Measurements from ENCODE around the gene RRP8. TPM values are rescaled to one million over a fixed set of nuclear protein-coding genes. Genes with fewer than 3 reads are reported as not detected.
A peak's percentile ranks its signal among the peaks of the same experiment; 100 is the strongest.

RRP8 gene
- total RNA-seq, 2 experiments from 2014 or later, result 26.4 to 33.6 TPM

GRCh38 chr11:6613496-6613895 lies 10.1 kb upstream of the RRP8 start:
- Histone ChIP-seq H3K9me2 (ENCODE audit: insufficient read depth, low read length) (no peaks in the 10 kb centered on the region), H3K79me2 (ENCODE audit: insufficient read depth, low read depth, low read length) (peaks cover 12% of the 10 kb centered on the region; the same call in 1 of the 2 replicates), H4K20me1 (ENCODE audit: insufficient read depth, low read length) (peaks cover 9% of the 10 kb centered on the region; the same call in 1 of the 2 replicates), H3K36me3 (ENCODE audit: insufficient read depth, low read length) (peaks cover 36% of the 10 kb centered on the region), H3K27ac (ENCODE audit: low read depth, low read length, poor library complexity, severe bottlenecking) (no peak overlapping the region), H2AFZ (ENCODE audit: low read length) (no peak overlapping the region), H3K9me3 (ENCODE audit: low read length) (no peaks in the 10 kb centered on the region), H3K4me2 (ENCODE audit: low read length) (peak overlapping the region; percentile 93), H3K4me1 (ENCODE audit: insufficient read depth, low read length, poor library complexity, severe bottlenecking) (peaks cover 31% of the 10 kb centered on the region), H3K4me3 (ENCODE audit: low read depth, low read length, poor library complexity, severe bottlenecking) (no peak overlapping the region)
- CTCF ChIA-PET (ENCODE audit: unreplicated experiment), result interaction anchor here (1.2 kb wide), 1 partner anchor 33 kb away, joined by 3 read pairs; no protein-coding TSS in a partner anchor
- TF ChIP-seq EZH2phosphoT487 (IDR thresholded peaks at IDR 0.05; ENCODE audit: borderline replicate concordance, low read depth, low read length), result no peak
- TF ChIP-seq CTCF (conservative IDR thresholded peaks at IDR 0.05; ENCODE audit: low read length), result no peak
- DNase-seq (ENCODE audit: low spot score), result no peak
- POLR2A ChIA-PET, result interaction anchor here (0.6 to 2.2 kb wide), 6 partner anchors 8 to 1376 kb away, joined by 3 to 9 read pairs (median 4); no protein-coding TSS in a partner anchor
- intact Hi-C loops (cut with micrococcal nuclease; ENCODE audit: unreplicated experiment), result loop anchor here (2.0 kb wide), 1 partner anchor 33 kb away; no protein-coding TSS in a partner anchor
- TSS peak; percentile 24 for BruUV-seq (replicated peaks)

- Histone ChIP-seq H3K4me2 (ENCODE audit: low read length) (peak within 1 kb of the TSS; percentile 93), H3K36me3 (ENCODE audit: insufficient read depth, low read length) (peaks cover 46% of the 10 kb centered on the region), H3K9me3 (ENCODE audit: low read length) (no peaks in the 10 kb centered on the region), H3K79me2 (ENCODE audit: insufficient read depth, low read depth, low read length) (peaks cover 12% of the 10 kb centered on the region; the same call in 1 of the 2 replicates), H3K4me3 (ENCODE audit: low read depth, low read length, poor library complexity, severe bottlenecking) (peak within 1 kb of the TSS; percentile 87), H3K4me1 (ENCODE audit: insufficient read depth, low read length, poor library complexity, severe bottlenecking) (peaks cover 27% of the 10 kb centered on the region), H4K20me1 (ENCODE audit: insufficient read depth, low read length) (peaks cover 9% of the 10 kb centered on the region; the same call in 1 of the 2 replicates), H3K27ac (ENCODE audit: low read depth, low read length, poor library complexity, severe bottlenecking) (peak within 1 kb of the TSS; percentile 89), H2AFZ (ENCODE audit: low read length) (peak within 1 kb of the TSS; percentile 87; the same call in 1 of the 2 replicates), H3K9me2 (ENCODE audit: insufficient read depth, low read length) (no peaks in the 10 kb centered on the region)
- peak; percentile 83 for TF ChIP-seq CTCF (conservative IDR thresholded peaks at IDR 0.05; ENCODE audit: low read length)
- no peak for TF ChIP-seq EZH2phosphoT487 (IDR thresholded peaks at IDR 0.05; ENCODE audit: borderline replicate concordance, low read depth, low read length)
- ChIA-PET CTCF (ENCODE audit: unreplicated experiment) (interaction anchor here (0.6 to 1.5 kb wide), 5 partner anchors 8 to 71 kb away, joined by 3 to 8 read pairs (median 3); partner anchors contain the start of gene MRPL17), POLR2A (interaction anchor here (0.6 to 2.2 kb wide), 16 partner anchors 8 to 1377 kb away, joined by 3 to 22 read pairs (median 4); partner anchors contain the start of gene MRPL17)
- intact Hi-C loops (cut with micrococcal nuclease; ENCODE audit: unreplicated experiment), result loop anchor here (1.0 to 2.0 kb wide), 2 partner anchors 34 to 71 kb away; partner anchors contain the start of gene MRPL17
- peak; percentile 96 for DNase-seq (ENCODE audit: low spot score)
- BruUV-seq (replicated peaks), result TSS peak; percentile 67
Observed at GRCh38 chr11:6612213-6613041, 9.0 kb upstream of the RRP8 start, which contains the start of gene TAF10. TSS of gene TAF10 (minus strand) at chr11:6612216. CDS start at chr11:6612189, 27 bp downstream.
